ENCODE data around the gene PLCB4.

- TF ChIP-seq, protein P1, sequence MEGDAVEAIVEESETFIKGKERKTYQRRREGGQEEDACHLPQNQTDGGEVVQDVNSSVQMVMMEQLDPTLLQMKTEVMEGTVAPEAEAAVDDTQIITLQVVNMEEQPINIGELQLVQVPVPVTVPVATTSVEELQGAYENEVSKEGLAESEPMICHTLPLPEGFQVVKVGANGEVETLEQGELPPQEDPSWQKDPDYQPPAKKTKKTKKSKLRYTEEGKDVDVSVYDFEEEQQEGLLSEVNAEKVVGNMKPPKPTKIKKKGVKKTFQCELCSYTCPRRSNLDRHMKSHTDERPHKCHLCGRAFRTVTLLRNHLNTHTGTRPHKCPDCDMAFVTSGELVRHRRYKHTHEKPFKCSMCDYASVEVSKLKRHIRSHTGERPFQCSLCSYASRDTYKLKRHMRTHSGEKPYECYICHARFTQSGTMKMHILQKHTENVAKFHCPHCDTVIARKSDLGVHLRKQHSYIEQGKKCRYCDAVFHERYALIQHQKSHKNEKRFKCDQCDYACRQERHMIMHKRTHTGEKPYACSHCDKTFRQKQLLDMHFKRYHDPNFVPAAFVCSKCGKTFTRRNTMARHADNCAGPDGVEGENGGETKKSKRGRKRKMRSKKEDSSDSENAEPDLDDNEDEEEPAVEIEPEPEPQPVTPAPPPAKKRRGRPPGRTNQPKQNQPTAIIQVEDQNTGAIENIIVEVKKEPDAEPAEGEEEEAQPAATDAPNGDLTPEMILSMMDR (conservative IDR thresholded peaks at IDR 0.05; ENCODE audit: low read length): no peak
- no peak for TF ChIP-seq EZH2phosphoT487 (IDR thresholded peaks at IDR 0.05; ENCODE audit: borderline replicate concordance, low read depth, low read length)
These were observed 294.8 kb downstream of the PLCB4 start for GRCh38 chr20:9363673-9364072.

All from OCI-LY7 (cell line).